Measurements from ENCODE around the gene RMRP. TPM values are rescaled to one million over a fixed set of nuclear protein-coding genes. Genes with fewer than 3 reads are reported as not detected.

RMRP gene
- total RNA-seq, 4 donors from 2014 or later: 1,358 to 15,269 (median 4,926) TPM

DNA sequence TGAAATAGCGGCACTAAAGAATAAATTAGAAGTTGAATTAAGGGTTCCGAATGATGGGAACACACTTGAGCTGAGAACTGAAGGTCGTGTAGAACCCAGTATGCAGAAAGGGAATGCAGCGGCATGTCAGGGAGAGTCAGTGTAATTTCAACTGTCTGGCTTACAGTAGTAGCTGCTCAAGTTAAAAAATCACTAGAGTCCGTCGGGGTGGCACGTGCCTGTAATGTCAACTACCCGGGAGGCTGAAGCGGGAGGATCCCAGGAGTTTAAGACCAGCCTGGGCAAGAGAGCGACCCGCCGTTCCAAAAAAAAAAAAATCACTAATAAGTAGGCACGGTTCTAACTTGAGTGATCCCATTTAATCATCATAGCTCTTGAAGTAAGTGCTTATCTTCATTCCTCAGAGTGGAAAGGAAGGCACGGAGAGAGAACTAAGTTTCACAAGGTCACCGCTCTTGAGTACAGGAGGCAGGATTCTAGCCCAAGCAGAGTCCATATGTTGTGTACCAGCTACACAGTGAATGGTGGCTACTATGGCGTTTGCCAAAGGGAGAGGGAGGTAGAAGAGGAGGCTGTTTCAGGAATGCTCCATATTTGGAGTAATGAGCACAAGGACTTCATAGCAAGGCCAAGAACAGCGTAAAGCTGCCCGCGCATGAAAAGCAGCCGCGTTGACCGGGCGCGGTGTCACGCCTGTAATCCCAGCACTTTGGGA lies 831 bp downstream of the RMRP start:
- 27% methylated on average over 25 of the region's 25 CpGs for WGBS, 2 donors
- DNase-seq (ENCODE audit: low spot score in 2 of 2): peak in 1 of 2 donors; percentile 91
- intact Hi-C loops (cut with DNase I; ENCODE audit: low total_unique reads): no loop called here
- no peak for TF ChIP-seq POLR2A (IDR thresholded peaks at IDR 0.05)
- TF ChIP-seq, protein P1, sequence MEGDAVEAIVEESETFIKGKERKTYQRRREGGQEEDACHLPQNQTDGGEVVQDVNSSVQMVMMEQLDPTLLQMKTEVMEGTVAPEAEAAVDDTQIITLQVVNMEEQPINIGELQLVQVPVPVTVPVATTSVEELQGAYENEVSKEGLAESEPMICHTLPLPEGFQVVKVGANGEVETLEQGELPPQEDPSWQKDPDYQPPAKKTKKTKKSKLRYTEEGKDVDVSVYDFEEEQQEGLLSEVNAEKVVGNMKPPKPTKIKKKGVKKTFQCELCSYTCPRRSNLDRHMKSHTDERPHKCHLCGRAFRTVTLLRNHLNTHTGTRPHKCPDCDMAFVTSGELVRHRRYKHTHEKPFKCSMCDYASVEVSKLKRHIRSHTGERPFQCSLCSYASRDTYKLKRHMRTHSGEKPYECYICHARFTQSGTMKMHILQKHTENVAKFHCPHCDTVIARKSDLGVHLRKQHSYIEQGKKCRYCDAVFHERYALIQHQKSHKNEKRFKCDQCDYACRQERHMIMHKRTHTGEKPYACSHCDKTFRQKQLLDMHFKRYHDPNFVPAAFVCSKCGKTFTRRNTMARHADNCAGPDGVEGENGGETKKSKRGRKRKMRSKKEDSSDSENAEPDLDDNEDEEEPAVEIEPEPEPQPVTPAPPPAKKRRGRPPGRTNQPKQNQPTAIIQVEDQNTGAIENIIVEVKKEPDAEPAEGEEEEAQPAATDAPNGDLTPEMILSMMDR (IDR thresholded peaks at IDR 0.05): no peak
- H3K4me3 ChIP-seq (ENCODE audit: low read depth, poor library complexity, severe bottlenecking): peak overlapping the region; percentile 7

DNA sequence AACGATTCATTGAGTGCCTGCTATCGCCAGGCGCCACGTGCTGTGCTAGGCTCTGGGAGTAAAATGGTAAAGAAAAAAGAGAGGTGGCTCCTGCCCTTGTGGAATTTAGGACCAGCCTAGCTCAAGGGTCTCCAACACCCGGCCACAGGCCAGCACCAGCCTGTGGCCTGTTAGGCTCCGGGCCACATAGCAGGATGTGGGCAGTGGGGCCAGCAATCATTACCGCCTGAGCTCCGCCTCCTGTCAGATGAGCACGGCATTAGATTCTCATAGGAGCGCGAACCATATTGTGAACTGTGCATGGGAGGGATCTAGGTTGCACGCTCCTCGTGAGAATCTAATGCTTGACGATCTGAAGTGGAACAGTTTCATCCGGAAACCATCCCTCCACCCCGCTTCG lies 1.5 kb downstream of the RMRP start:
- 83 to 85% methylated on average over 17 of the region's 17 CpGs for WGBS, 2 donors
- TF ChIP-seq, protein P1 (IDR thresholded peaks at IDR 0.05): no peak
- TF ChIP-seq POLR2A (IDR thresholded peaks at IDR 0.05): no peak
- intact Hi-C loops (cut with DNase I; ENCODE audit: low total_unique reads): no loop called here
- no peak for DNase-seq (ENCODE audit: low spot score in 2 of 2)
- no peak overlapping the region for H3K4me3 ChIP-seq (ENCODE audit: low read depth, poor library complexity, severe bottlenecking)

DNA sequence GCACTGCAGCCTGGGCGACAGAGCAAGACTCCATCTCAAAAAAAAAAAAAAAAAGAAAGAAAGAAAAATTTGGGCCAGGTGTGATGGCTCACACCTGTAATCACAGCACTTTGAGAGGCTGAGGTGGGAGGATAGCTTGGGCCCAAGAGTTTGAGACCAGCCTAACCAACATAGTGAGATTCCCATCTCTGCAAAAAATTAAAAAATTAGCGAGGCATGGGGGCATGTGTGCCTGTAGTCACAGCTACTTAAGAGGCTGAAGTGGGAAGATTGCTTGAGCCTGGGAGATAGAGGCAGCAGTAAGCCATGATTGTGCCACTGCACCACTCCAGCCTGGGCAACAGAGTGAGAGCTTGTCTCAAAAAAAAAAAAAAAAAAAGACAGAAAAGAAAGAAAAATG lies 4.2 kb downstream of the RMRP start:
- WGBS, 2 donors: 83 to 91% methylated on average over 2 of the region's 2 CpGs
- TF ChIP-seq POLR2A (IDR thresholded peaks at IDR 0.05): no peak
- TF ChIP-seq, protein P1 (IDR thresholded peaks at IDR 0.05): no peak
- peak in 1 of 2 donors; percentile 17 for DNase-seq (ENCODE audit: low spot score in 2 of 2)

DNA sequence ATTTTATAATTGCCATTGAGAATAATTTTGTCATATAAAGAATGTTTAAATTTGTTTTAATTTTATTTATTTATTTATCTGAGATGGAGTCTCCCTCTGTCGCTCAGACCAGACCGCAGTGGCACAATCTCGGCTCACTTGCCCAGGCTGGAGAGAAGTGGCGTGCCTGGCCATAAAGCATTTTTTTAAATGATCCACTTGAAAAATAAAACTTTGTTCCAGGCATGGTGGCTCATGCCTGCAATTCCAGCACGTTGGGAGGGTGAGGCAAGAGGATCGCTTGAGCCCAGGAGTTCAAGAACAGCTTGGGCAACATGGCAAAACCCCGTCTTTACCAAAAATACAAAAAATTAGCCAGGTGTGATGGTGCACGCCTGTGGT lies 5.0 kb downstream of the RMRP start:
- 87 to 88% methylated on average over 8 of the region's 8 CpGs for WGBS, 2 donors
- no peak overlapping the region for H3K4me3 ChIP-seq (ENCODE audit: low read depth, poor library complexity, severe bottlenecking)
- DNase-seq (ENCODE audit: low spot score in 2 of 2): no peak
- intact Hi-C loops (cut with DNase I; ENCODE audit: low total_unique reads): no loop called here
- TF ChIP-seq, protein P1 (IDR thresholded peaks at IDR 0.05): no peak
- TF ChIP-seq POLR2A (IDR thresholded peaks at IDR 0.05): no peak

More for the DNA sequence above, 4.2 kb downstream of the RMRP start:
- no peak overlapping the region for H3K4me3 ChIP-seq (ENCODE audit: low read depth, poor library complexity, severe bottlenecking)
- intact Hi-C loops (cut with DNase I; ENCODE audit: low total_unique reads): no loop called here

DNA sequence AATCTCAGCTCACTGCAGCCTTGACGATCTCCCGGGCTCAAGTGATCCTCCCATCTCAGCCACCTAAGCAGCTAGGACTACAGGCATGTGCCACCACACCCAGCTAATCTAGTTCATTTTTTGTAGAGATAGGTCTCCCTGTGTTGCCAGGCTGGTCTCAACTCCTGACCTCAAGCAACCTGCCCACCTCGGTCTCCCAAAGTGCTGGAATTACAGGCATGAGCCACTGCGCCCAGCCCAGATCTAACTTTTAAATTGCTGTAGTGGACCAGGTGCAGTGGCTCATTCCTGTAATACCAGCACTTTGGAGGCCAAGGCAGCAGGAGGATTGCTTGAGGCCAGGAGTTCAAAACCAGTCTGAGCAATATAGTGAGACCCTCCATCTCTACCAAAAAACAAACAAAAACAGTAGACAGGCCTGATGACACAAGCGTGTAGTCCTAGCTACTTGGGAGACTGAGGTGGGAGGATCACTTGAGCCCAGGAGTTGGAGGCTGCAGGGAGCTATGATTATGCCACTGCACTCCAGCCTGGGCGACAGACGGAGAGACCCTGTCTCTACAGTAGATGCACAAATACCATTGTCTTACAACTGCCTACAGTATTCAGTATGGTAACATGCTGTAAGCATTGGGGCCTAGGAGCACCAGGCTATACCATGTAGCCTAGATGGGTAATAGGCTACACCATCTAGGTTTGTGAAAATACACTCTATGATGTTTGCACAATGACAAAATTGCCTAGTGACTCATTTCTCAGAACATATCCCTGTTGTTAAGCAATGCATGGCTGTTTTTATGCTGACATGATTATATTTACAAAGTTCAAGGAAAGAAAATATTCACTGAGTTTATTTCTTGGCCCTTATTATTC lies 5.6 kb downstream of the RMRP start:
- H3K4me3 ChIP-seq (ENCODE audit: low read depth, poor library complexity, severe bottlenecking): no peak overlapping the region
- TF ChIP-seq POLR2A (IDR thresholded peaks at IDR 0.05): no peak
- TF ChIP-seq, protein P1 (IDR thresholded peaks at IDR 0.05): no peak
- no peak for DNase-seq (ENCODE audit: low spot score in 2 of 2)
- intact Hi-C loops (cut with DNase I; ENCODE audit: low total_unique reads): no loop called here
- WGBS, 2 donors: 75 to 76% methylated on average over 7 of the region's 7 CpGs

All from lower leg skin (tissue), 4 donors.